ENCODE results near the gene OR2AJ1.

The OR2AJ1 gene

GRCh38 chr1:247966532-247967204, 42.0 kb downstream of the OR2AJ1 start:
- no peak overlapping the region for H3K4me2 ChIP-seq (ENCODE audit: low read length)

More at GRCh38 chr1:247966532-247967204, 42.0 kb downstream of the OR2AJ1 start:
- no peak overlapping the region for H3K9ac ChIP-seq (ENCODE audit: low read length)
- H3K27ac ChIP-seq (ENCODE audit: low read depth, low read length, poor library complexity, severe bottlenecking) = no peak overlapping the region
- H3K4me3 ChIP-seq (ENCODE audit: low read depth, low read length, poor library complexity, severe bottlenecking) = no peak overlapping the region
- H2AFZ ChIP-seq (ENCODE audit: low read length) = no peak overlapping the region
- no peaks in the 10 kb centered on the region for H3F3A ChIP-seq (ENCODE audit: insufficient read depth, low read length)
- H3K9me2 ChIP-seq (ENCODE audit: low read depth, low read length) = no peaks in the 10 kb centered on the region
- H4K20me1 ChIP-seq (ENCODE audit: insufficient read depth, low read length) = no peaks in the 10 kb centered on the region
- H3K9me3 ChIP-seq (ENCODE audit: low read length) = no peaks in the 10 kb centered on the region
- H3K79me2 ChIP-seq (ENCODE audit: insufficient read depth, low read length) = no peaks in the 10 kb centered on the region
- H3K4me1 ChIP-seq (ENCODE audit: insufficient read depth, low read length, severe bottlenecking) = no peaks in the 10 kb centered on the region
- H3K27me3 ChIP-seq (ENCODE audit: insufficient read depth, low read length) = no peaks in the 10 kb centered on the region
- TF ChIP-seq CTCF (IDR thresholded peaks at IDR 0.05; ENCODE audit: low read length) (no peak), EZH2 (IDR thresholded peaks at IDR 0.05; ENCODE audit: borderline replicate concordance, low read length) (no peak)
- no peaks in the 10 kb centered on the region for H3K36me3 ChIP-seq (ENCODE audit: insufficient read depth, low read length)

Data from OCI-LY1 (cell line).